GM18517 (cell line): ENCODE results near the gene SHISA8.
"Not testable (repeated sequence)": the region's sequence is repeated elsewhere in the genome, so short reads cannot be mapped to it uniquely, and the experiment has no call there.

ENCODE experiments used
- ATAC-seq: cut with Tn5 transposase; IDR thresholded peaks from one replicate; pipeline ENCODE4 v1.9.1; 2021; ENCODE audit warnings: mild to moderate bottlenecking, moderate library complexity; ENCODE audit not compliant: unreplicated experiment

SHISA8 gene

DNA sequence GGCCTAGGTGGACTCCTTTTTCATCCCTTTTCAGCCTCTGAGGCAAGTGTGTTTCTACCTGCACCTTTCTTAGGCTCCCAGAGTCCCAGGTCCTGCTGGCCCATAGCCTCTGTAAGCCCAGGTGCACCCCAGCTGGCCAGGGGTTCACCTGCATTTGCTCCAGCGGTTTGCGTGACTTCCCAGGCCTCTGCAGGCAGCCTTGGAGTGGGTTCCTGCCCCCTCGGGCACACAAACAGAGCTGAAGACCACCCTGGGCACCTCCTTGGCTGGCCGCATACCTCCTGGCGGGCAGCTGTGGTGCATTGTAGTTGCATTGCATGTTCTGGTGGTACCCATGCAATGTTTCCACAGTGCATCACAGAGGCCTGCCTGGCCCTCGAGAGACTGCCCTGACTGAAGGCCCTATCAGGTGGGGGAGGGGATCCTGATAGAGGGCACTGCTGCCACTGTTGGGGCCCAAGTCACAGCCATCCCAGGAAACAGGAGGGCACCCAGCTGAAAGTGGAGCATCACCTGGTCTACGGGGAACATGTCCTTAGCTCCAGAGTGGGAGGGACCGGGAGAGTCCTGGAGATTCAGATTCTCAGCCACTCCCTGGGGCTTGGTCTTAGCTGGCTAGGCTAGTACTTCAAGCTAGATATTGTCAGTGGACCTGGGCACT lies 14.1 kb downstream of the SHISA8 start:
- no peak for ATAC-seq

DNA sequence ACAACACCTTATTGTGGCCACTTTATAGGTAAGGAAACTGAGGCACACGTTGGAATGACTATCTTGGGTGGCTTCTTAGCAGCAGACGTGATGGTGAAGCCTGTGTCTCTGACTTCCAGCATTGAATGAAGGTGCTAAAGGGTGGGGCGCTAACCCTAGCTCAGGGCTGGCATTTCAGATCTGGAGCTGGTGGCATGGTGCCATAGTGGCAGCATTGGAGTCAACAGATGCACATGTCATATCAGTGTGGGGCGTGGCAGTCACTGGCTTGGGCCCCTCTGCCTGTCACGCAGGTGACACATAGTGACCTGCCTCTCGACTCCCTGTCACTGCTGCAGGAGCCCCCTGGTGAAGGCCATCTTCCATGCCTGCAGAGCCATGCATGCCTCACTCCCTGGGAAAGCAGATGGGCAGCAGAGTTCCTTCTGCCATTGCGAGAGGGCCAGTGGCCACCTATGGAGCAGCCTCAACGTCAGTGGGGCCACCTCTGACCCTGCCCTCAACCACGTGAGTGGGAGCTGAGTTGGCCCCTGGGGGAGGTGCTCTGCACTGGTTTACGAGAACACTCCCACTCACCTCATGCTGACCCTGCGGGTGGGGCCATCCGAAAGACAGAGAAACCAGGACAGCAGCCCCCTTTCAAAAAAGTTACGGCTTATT lies 14.8 kb downstream of the SHISA8 start:
- ATAC-seq, result no peak

DNA sequence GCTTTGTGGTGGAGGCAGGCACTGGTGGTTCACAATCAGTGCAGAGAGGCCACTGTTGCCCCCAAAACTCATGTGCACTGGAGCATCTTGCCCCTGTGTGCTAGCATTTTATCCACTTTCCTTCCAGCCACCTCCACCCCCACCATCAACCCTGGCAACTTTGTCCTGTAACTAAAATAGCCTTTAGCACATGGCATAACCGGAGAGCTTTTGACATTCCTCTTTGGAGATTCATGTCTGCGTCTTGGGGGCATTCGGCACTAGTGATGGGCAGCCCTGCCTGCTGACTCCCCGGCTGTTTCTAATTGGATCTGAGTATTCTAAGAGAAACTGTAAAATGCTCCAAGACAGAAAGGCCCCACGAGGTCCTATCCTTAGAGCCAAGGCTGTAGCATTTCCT lies 15.8 kb downstream of the SHISA8 start:
- ATAC-seq, result no peak

DNA sequence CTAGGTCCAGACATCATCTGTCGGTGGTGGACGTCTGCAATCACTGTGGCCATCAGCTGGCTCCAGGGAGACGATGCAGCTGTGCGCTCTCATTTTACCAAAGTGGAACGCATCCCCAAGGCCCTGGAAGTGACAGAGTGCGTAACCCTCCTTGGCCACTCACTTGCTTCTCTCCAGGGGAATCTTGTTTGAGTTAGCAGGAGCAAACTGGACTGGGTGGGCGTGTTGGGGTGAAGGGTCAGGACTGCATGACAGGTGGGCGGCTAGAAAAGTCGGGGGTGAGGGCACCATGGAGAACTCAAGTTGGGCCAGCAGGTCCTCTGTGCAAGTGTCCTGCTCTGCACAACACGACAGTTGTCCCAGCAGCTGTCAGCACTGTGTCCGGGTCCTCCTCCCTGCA lies 16.2 kb downstream of the SHISA8 start:
- no peak for ATAC-seq

DNA sequence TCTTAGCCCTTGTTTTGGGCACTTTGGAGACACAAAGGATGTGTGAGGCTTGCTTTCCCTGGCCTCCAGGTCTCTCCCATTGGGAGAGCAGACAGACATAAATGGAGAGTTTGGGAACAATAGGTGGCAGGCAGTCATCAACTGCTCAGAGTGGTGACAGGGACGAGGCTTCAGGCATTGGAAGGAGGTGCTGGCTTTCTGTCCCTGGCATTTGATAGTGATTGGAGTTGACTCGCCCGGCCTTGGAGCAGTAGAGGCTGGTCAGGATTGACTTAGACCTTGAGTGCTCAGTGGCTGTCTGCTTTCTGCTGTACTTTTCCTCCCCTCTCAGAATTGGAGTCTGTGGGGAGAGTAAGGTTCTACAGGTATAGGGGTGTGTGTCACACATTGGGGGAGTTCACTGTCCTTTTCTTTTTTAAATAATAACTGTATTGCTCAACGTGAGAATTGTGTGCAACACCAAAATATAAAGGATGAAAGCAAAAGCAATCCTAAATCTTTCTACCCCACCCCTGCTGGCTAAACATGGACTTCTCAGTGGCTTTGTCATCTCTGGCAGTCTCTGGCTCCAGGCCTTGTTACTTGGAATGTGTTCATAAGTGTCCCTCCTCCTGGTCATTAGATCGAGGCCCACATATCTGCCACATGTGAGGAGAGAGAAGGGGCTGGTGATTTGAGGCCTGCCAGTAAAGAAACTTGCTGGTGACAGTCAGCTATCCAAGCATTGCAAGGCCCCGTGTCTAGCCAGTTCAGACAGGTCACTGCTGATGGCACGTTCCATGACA lies 21.1 kb downstream of the SHISA8 start:
- no peak for ATAC-seq

DNA sequence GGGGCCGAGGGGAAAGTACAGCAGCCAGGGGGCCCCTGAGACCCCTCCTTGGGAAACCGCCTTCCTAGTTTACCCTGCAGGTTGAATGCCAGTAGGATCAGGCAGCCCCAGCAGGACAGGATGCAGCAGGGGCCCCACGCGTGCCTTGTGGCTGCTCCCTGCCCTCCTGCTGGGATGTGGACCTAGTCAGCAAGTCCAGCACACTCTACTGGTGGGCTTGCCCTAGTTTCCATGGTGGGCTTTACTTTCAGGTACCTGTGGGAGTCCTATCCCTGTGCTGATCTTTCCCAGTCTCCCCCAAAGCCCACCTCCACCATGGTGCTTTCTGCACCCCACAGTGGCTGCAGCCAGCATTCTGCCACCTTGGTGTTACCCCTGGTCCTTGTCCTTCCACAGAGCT lies 22.2 kb downstream of the SHISA8 start:
- no peak for ATAC-seq

DNA sequence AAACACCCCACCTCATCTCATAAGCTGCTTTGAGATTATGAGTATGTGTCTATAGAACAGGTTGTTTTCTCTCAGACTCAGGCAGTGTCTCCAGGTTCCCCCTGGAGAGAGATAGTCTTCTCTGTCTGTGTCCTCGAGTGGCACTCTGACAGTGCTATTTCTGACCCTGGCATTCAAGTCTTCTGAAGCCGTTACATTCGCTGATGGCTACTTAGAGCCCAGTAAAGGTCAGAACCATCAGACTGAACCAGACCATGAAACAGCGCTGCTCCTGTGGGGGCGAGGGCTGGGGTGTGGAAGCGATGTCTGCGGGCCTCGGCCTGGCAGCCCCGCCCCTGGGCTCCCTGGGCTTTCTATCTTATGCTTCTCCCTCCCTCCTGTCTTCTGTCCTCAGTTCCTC lies 23.5 kb downstream of the SHISA8 start:
- no peak for ATAC-seq

DNA sequence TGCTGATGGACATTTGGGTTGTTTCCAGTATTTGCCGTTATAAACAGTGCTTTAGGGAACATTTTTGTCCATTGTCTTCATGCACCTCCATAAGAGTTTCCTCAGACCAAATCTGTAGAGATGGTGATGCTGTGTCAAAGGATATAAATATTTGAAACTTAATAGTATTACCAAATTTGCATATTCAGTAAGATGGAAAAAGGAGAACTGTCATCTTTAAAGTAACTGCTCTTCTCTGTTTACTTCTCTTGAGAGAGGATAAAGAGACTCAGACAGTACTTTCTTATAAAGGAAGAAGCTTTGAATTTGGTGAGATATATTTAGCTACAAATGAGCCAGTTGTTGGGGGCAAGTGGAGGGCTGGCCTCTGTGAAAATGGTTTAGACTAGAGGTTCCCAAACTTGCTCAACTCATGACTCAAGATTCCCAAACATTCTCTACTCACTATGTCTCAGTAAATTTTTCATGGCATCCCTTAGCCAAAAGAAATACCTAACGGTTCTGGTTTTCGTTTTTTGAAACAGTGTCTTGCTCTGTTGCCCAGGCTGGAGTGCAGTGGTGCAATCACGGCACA lies 26.2 kb downstream of the SHISA8 start:
- ATAC-seq, result no peak

DNA sequence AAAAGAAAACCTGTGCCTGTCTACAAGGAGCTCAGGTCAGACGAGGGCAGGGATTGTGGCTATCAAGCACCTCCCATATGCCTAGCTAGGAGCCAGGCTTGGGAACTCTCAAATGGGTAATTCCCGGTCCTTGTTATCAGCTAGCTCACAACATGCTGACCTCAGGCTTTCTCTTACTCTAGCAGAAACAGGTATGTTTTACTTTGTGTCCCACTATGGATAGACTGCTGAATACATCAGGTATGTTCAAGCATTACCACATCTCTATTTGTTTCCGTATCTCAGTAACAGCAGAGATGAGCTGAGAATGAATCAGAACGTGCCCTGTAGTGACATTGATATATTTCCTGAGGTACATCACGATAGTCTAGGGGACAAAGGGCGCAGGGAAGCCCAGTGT lies 29.4 kb downstream of the SHISA8 start:
- no peak for ATAC-seq

DNA sequence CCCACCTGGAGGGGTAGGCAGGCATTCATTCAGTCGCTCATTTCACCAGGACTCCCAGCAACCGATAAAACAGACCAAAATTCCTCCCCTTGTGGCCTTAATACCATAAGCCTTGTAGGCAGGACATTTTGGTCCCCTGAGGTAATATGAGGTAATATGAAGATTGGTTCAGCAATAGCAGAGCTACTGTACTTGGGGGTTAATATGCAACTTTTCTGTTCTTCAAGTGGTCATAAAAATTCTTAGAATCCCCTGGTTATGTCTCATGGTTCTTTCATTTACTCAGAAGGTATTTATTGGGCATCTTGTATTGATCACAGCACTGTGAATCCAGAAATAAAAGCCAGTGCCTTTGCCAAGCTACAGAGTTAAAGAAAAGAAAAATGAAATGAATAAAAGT lies 29.8 kb downstream of the SHISA8 start:
- ATAC-seq, result no peak

DNA sequence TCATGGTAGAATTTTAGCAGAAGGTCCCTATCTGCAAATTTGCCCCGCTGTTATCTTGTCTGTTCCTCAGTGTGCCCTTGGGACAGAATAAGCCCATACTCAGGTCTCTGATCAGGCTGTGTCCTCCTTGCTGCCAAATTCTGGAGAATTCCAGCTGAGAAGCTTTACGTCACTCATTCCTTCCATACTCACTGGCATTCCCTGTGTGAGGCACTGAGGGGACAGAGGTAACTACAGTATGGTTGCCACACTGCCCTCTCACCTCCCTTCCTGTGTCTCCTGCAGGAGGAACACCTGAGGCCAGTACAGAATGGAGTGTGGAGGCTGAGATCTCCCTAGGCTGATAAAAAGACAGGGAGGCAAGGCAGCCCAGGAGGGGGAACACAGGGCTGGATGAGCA lies 31.5 kb downstream of the SHISA8 start:
- ATAC-seq, result no peak

DNA sequence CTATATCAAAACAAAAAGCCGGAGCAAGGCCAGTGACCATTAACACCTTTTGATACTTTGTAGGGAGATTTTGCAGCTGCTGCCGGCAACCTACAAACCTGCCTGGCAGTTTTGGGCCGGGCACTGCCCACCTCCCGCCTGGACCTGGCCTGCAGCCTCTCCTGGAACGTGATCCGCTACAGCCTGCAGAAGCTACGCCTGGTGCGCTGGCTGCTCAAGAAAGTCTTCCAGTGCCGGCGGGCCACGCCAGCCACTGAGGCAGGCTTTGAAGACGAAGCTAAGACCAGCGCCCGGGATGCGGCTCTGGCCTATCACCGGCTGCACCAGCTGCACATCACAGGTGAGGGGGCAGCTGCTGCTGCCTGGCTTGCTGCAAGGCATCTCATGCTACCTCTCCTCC lies 34.2 kb downstream of the SHISA8 start:
- no peak for ATAC-seq

DNA sequence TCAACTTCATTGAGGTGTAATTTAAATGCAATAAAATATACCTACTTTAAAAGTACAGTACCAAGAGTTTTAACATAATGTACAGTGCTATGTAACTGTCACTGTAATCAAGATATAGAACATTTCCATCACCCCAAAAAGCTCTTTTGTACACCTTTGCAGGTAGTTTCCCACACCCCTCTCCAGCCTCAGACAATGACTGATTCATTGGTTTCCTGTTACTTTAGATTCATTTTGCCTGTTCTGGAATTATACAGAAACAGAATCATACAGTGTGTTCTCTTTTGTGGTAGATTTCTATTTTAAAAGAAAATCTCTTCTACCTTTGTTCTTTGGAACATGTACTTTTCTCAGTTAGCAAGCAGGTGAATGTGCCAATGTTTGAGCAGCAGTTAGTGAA lies 38.2 kb downstream of the SHISA8 start:
- no peak for ATAC-seq

DNA sequence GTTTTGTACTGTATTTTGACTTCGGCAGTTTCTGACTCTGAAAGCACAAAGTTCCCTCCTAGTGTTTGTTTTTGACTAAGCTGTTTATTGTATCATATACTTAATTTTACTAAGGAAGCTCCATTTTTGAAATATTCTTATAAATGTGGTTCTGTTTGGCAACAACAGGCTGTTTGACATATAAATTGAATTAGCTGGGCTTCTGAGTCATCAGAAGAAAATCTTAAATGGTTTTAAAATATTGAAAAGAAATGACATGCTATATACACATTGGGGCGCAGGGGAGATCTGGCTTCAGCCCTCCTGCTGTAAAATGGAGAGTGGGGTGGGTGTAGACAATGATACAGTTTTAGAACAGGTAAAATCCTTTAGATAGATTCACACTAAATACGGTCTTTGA lies 38.6 kb downstream of the SHISA8 start:
- ATAC-seq, result no peak

DNA sequence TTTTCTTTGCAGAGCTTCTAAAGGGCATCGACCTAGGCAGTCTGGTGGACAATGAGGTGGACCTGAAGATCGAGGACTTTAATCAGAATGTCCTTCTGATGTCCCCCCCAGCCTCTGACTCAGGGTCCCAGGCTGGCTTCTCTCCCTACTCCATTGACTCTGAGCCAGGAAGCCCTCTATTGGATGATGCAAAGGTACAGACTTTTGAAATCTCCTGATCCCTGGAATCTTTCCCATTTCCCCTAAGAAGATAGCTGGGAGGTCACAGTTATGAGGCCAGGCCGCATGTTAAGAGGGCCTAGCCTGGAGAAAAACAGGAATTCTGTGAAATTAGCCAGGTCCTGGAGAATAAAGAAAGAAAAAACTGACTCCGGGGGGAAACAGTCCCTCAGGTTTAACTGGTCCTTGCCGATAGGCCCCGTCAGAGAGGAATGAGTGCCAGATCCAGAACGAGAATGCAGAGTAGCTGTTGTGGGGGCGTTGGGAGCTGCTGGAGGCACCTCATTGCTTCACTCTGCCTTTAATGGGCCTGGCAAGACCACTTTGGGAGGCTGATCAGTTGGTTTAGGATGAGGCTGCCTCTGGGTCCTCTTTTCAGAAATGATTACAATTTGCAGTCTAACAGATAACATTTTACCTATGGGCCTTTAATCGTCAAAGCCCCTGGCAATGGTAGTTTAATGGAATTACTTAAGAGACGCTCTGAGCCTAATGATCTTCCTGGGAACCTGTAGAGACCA lies 39.2 kb downstream of the SHISA8 start:
- ATAC-seq, result no peak

DNA sequence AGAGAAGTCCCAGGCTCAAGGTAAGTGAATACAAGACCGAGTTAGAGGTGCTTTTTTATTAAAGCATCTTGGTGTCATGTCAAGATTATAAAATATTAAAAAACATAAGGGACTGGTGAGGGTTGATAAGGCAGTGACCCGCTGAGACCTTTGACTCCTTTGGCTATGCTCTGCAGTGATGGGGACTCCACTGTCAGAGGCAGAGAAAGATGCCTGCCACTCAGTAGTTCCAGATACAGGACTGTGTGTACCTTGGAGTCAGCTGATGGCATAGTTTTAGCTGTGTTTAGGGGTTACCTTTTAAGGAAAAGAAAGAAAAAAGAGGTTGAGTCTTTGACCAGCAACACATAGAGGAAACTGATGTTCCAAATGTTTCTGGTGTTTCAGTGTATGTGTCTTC lies 40.8 kb downstream of the SHISA8 start:
- no peak for ATAC-seq

DNA sequence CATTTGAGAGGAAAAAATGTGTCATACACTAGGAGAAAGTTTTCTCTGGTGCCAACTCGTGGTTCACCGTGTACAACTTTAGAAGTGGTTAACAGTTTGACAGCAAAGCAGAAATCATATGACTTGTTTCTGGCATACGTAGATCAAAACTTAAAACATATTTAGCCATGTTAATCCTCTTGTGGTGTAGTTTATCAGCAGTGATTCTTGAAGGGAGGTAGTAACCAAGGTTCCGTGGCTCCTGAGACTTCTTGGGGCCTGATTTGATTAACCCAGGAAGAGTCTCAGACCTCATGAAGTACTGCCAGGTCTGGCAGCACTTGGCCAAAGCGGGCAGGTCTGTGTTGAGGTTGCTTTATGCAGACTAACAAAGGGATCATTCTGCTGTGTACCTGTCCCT lies 41.5 kb downstream of the SHISA8 start:
- no peak for ATAC-seq

DNA sequence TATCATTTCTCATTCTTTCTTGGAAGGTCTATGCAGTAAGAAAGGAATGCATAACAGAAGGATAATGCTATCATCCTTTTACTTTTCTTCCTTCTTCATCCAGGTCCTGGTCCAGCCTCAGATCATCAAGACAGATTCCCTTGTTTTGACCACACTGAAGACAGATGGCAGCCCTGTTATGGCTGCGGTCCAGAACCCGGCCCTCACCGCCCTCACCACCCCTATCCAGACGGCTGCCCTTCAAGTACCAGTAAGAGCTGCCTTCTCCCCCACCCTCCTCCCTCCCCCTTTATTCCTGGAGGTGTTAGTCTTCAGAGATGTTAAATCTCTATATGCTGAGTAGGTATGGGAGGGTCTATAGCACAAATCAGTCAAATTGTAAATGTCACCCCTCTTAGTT lies 44.1 kb downstream of the SHISA8 start:
- no peak for ATAC-seq

DNA sequence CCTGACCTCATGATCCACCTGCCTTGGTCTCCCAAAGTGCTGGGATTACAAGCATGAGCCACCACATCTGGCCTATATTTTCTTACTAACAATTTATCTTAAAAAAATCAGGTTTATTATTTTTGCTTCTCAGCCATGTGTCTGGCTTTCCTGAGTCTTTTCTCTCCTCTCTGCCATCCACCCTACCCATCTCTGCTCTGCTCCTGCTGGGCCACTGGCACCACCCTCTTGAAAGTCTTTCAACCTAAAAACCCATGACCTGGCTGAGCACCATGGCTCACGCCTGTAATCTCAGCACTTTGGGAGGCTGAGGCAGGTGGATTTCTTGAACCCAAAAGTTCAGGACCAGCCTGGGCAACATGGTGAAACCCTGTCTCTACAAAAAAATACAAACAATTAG lies 44.8 kb downstream of the SHISA8 start:
- not testable (repeated sequence) for ATAC-seq

DNA sequence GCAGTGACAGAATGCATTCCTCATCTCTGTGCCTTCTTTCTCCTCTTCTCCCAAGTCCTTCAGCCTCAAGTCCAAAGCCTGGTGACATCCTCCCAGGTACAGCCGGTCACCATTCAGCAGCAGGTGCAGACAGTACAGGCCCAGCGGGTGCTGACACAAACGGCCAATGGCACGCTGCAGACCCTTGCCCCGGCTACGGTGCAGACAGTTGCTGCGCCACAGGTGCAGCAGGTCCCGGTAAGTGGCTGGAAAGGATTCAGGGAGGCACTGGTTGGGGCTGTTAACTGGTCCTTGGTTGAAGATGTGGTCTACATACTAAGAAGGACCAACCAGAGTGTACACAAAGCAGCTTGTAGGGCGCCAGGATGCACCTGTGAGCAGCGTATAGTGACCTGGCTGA lies 46.3 kb downstream of the SHISA8 start:
- ATAC-seq, result no peak

DNA sequence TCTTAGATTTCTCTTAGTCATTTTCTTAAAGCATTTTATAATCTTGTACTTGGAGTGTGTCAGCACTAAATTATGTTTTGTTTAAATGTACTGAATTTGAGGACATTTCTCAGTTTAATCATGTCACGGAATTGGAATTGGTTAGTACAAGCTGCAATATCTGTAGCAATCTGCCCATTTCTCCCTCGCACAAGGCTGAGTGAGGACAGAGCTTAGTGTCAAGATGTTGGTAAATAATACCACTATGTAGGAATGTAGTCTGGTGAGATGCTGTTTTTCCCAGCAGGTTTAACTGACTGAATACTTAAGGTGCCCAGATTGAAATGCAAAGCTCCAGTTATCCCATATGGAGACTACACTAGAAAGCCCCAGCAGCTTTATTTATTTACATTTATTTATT lies 51.4 kb downstream of the SHISA8 start:
- ATAC-seq, result no peak
